Kidney (tissue), 14 donors: ENCODE measurements around the gene ANKS1B. TPM values are rescaled to one million over a fixed set of nuclear protein-coding genes. Genes with fewer than 3 reads are reported as not detected.
"Not testable (repeated sequence)": the region's sequence is repeated elsewhere in the genome, so short reads cannot be mapped to it uniquely, and the experiment has no call there.

ENCODE experiments used
- DNase-seq, 5 donors: peaks; one replicate each; pipeline ENCODE4 v3.0.0-alpha.2; 2013 to 2020
- FAIRE-seq: peaks from 2 replicates; lab custom pipeline; 2012; peaks lifted over from hg19 to GRCh38; lab: Jason Lieb, UNC
- H3K27ac ChIP-seq, 2 donors: one replicate each; pipeline ENCODE4 v1.7.0; 2013; ENCODE audit warnings: low read depth in 2 of 2, low read length in 2 of 2, inconsistent platforms in 1 of 2
- H3K27me3 ChIP-seq: one replicate; pipeline ENCODE4 v1.7.1; 2013; ENCODE audit warnings: low read length, inconsistent platforms; ENCODE audit not compliant: control insufficient read depth, insufficient read depth
- H3K36me3 ChIP-seq, 3 donors: one replicate each; pipeline versions ENCODE4 v1.7.0 to v1.7.1; 2013; ENCODE audit warnings: low read length in 3 of 3, control low read depth in 1 of 3, inconsistent platforms in 1 of 3; ENCODE audit not compliant: insufficient read depth in 3 of 3, control insufficient read depth in 2 of 3
- H3K4me1 ChIP-seq, 3 donors: one replicate each; pipeline versions ENCODE4 v1.7.0 to v1.7.1; 2013; ENCODE audit warnings: low read length in 3 of 3, inconsistent platforms in 1 of 3, low read depth in 1 of 3; ENCODE audit not compliant: control insufficient read depth in 2 of 3, insufficient read depth in 2 of 3
- H3K4me3 ChIP-seq, 3 donors: one replicate each; pipeline versions ENCODE4 v1.7.0 to v1.8.1; 2013; ENCODE audit warnings: low read length in 3 of 3, control low read depth in 1 of 3, inconsistent platforms in 1 of 3
- H3K9ac ChIP-seq, 3 donors: one replicate each; pipeline versions ENCODE4 v1.7.0 to v1.7.1; 2013; ENCODE audit warnings: low read length in 3 of 3, control low read depth in 1 of 3, inconsistent platforms in 1 of 3
- H3K9me3 ChIP-seq, 3 donors: one replicate each; pipeline versions ENCODE4 v1.7.0 to v1.7.1; 2013; ENCODE audit warnings: low read length in 3 of 3, control low read depth in 1 of 3, inconsistent platforms in 1 of 3; ENCODE audit not compliant: control insufficient read depth in 2 of 3, insufficient read depth in 1 of 3
- intact Hi-C: fragments of 100-400 bp; cut with DNase I; formaldehyde crosslinking; loops from one replicate; pipeline ENCODE4 v1.11.1; 2022
- polyA plus RNA-seq: library from polyadenylated mRNA; stranded (reverse); fragments of 350-450 nt; fragmentation: Illumina TruSeq; extraction: RNeasy Lipid Tissue Mini Kit (QIAGEN cat#74804); gene quantifications from one replicate; pipeline ENCODE4 v1.2.3, GENCODE V29; 2014; ENCODE audit warnings: low read depth, low replicate concordance; ENCODE audit not compliant: insufficient read depth
- total RNA-seq: library from RNA; stranded (reverse); fragmentation: NEBNext Ultra II Directional; extraction: Animal tissue kit (Norgen Biotek cat#: 25700); gene quantifications from one replicate; pipeline ENCODE4 v1.2.1, GENCODE V29; 2021
- TF ChIP-seq, protein P1 (sequence below): IDR thresholded peaks from 3 replicates; pipeline ENCODE4 v1.5.1; 2012; ENCODE audit warnings: mild to moderate bottlenecking, moderate library complexity, borderline replicate concordance; ENCODE audit not compliant: insufficient read depth; ENCODE audit errors: extremely low read depth
- donor health status: control.
- donor health status: control.
- donor health status: control.
- donor health status: control.
- donor health status: control.
- donor health status: DM: yes; HTN: yes; CAD: no.
- donor health status: Normal renal cell carcinoma (clear cell type).

The ANKS1B gene
- total and polyA plus RNA-seq, 2 donors from 2014 or later: 1.7 to 5.8 TPM

DNA sequence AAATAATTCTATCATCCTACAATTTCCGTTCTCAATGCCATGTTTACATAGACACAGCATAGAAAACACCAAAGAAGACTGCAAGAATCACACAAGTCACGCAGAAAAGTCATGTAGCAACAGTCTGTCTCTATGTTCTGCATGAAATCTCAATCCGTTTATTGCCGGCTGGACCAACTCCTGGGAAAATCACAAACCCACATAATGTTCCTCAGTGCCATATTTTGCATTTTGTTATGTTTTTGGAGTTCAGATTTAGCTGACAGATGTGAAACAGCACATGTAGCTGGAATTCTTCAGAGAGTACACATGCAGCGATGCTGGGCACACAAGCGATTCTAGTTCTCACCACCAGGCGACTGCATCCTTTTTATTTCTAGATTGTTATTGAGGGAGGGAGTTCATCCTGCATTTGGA is 1146.5 kb downstream of the ANKS1B start:
- intact Hi-C loops: no loop called here
- Histone ChIP-seq H3K4me1 (no peaks in the 10 kb centered on the region), H3K36me3 (no peaks in the 10 kb centered on the region), H3K27ac (no peak overlapping the region), H3K9me3 (no peaks in the 10 kb centered on the region), H3K9ac (no peak overlapping the region), H3K4me3 (no peak overlapping the region), H3K27me3 (no peaks in the 10 kb centered on the region)
- DNase-seq (no peak), FAIRE-seq (no peak)
- TF ChIP-seq, protein P1, sequence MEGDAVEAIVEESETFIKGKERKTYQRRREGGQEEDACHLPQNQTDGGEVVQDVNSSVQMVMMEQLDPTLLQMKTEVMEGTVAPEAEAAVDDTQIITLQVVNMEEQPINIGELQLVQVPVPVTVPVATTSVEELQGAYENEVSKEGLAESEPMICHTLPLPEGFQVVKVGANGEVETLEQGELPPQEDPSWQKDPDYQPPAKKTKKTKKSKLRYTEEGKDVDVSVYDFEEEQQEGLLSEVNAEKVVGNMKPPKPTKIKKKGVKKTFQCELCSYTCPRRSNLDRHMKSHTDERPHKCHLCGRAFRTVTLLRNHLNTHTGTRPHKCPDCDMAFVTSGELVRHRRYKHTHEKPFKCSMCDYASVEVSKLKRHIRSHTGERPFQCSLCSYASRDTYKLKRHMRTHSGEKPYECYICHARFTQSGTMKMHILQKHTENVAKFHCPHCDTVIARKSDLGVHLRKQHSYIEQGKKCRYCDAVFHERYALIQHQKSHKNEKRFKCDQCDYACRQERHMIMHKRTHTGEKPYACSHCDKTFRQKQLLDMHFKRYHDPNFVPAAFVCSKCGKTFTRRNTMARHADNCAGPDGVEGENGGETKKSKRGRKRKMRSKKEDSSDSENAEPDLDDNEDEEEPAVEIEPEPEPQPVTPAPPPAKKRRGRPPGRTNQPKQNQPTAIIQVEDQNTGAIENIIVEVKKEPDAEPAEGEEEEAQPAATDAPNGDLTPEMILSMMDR: no peak

DNA sequence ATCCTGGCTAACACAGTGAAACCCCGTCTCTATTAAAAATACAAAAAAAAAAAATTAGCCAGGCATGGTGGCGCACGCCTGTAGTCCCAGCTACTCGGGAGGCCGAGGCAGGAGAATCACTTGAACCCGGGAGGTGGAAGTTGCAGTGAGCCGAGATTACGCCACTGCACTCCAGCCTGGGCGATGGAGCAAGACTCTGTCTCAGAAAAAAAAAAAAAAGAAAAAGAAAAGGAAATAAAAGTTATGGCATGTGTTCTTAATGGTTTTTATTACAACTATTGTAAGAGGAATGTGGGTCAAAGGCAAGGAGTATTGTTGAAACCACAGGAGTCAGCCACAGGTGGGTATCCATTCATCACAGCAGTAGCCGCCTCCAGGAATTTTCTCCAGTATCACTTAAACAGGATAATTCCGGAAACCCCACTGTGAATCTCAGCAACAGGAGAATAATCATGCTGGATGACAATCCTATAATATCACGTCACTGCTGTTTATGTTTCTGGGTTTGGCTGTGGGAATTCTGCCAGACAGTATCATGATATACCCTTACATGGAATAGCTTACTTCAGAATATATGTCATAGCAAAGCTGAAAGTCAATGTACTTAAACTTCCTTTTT is 1147.5 kb downstream of the ANKS1B start:
- H3K9ac ChIP-seq, H3K36me3 ChIP-seq, H3K4me3 ChIP-seq, H3K27me3 ChIP-seq, H3K4me1 ChIP-seq, H3K9me3 ChIP-seq, DNase-seq, FAIRE-seq, intact Hi-C loops, H3K27ac ChIP-seq: not testable (repeated sequence)

DNA sequence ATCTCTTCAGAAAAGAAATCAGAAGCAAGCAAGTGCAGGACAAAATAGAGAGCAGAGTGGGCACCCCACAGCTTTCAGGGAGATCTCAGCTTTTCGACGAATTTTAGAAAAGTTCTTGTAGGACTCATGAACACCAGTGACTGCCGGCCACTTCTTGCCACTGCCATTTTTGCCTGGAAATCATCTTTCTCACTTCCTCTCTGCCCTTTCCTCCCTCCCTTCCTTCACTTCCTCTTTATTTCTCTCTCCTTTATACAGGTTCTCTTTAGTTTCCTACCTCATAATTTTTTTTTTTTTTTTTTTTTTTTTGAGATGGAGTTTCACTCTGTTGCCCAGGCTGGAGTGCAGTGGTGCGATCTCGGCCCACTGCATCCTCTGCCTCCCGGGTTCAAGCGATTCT is 1154.1 kb downstream of the ANKS1B start:
- Histone ChIP-seq H3K4me3 (no peak overlapping the region), H3K27ac (no peak overlapping the region), H3K27me3 (no peaks in the 10 kb centered on the region), H3K9ac (no peak overlapping the region), H3K36me3 (no peaks in the 10 kb centered on the region), H3K4me1 (no peaks in the 10 kb centered on the region), H3K9me3 (no peaks in the 10 kb centered on the region)
- FAIRE-seq (no peak), DNase-seq (no peak)
- intact Hi-C loops: no loop called here
- TF ChIP-seq, protein P1: no peak

DNA sequence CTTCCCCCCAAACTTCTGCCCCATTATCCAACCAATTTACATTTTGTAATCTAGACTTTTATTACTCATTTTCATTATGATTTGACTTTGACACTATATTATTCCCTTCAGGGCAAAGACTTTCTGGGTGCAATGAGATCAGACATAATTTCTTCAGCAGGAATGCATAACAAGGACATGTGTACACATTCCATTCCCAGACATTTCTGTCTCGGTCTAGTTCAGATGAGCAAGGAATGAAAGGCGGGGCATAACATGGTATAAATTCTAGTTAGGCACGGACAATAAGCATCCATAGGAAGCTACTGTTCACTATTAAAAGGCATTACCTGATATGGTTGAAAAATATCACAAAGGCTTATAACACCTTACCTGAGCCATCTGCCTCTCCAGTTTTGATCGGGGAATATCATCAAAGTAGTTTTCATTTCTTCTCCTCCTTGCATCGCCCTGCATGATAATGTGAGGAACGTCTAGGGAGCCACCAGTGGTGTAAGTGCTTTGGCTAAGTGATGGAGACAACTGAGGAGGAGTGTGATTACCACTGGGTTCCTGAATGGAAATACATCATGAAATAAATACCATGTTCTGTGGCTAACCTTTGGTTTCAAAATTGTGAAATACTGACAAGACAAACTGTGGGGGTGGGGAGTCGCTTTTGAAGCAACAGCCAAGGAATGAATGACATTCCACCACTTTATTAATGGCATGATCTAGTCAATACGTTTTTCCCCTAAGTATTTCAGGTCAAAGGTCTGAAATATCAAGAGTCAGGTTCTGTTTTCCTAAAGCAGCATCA is 1155.7 kb downstream of the ANKS1B start:
- TF ChIP-seq, protein P1: no peak
- H3K9ac ChIP-seq: no peak overlapping the region
- no peaks in the 10 kb centered on the region for H3K27me3 ChIP-seq
- no peaks in the 10 kb centered on the region for H3K9me3 ChIP-seq
- no peaks in the 10 kb centered on the region for H3K4me1 ChIP-seq
- H3K4me3 ChIP-seq: no peak overlapping the region
- intact Hi-C loops: no loop called here
- H3K27ac ChIP-seq: no peak overlapping the region
- FAIRE-seq (no peak), DNase-seq (no peak)
- no peaks in the 10 kb centered on the region for H3K36me3 ChIP-seq
